Purkinje cell (primary cell): ENCODE measurements around the gene TRAF1. TPM values are rescaled to one million over a fixed set of nuclear protein-coding genes. Genes with fewer than 3 reads are reported as not detected.

Experiments
- polyA plus RNA-seq: library from polyadenylated mRNA; unstranded; fragments of >200 nt; fragmentation: Nextera tagmentation; gene quantifications from 2 replicates; pipeline ENCODE4 v1.2.1, GENCODE V29; 2014

Gene TRAF1
- polyA plus RNA-seq: not detected in 2 replicates

GRCh38 chr9:120926397-120926928 lies at the start of gene TRAF1:
TSS of gene TRAF1 (minus strand) at chr9:120926796. CDS start at chr9:120926075, 721 bp downstream.

GRCh38 chr9:120876842-120877240 lies 49.8 kb downstream of the TRAF1 start, which contains the start of gene PHF19:
TSS of gene PHF19 (minus strand) at chr9:120877188. CDS start at chr9:120874741, 2,447 bp downstream.

Other genes starting within 250 kb of the TRAF1 start
- gene MEGF9, start 212.3 kb downstream of the TRAF1 start, polyA plus RNA-seq: 68.6 and 71.0 TPM in 2 replicates
- gene FBXW2, start 133.4 kb downstream of the TRAF1 start, polyA plus RNA-seq: 3.4 and 3.5 TPM in 2 replicates
- 12.6 and 13.6 TPM in 2 replicates for gene PSMD5, start 83.9 kb downstream of the TRAF1 start, polyA plus RNA-seq
- 0.07 TPM in 1 of 2 replicates, not detected in the other for gene PHF19, start 49.6 kb downstream of the TRAF1 start, polyA plus RNA-seq
- 0.44 and 0.50 TPM in 2 replicates for gene C5, start 123.5 kb upstream of the TRAF1 start, polyA plus RNA-seq
- 2.4 and 4.2 TPM in 2 replicates for gene CNTRL, start 148.2 kb upstream of the TRAF1 start, polyA plus RNA-seq